Left cardiac atrium (tissue), 4 donors: Measurements from ENCODE around the gene GRK6. TPM values are rescaled to one million over a fixed set of nuclear protein-coding genes. Genes with fewer than 3 reads are reported as not detected.

Source experiments
- ATAC-seq, 2 donors: fragments of 200-7000 bp; cut with Tn5 transposase; one replicate each; pipeline ENCODE4 v1.9.1; 2020; ENCODE audit warnings: mild to moderate bottlenecking in 2 of 2, moderate library complexity in 2 of 2
- DNase-seq: peaks from one replicate; pipeline ENCODE4 v3.0.0-alpha.2; 2020
- intact Hi-C, 2 donors: fragments of 100-400 bp; cut with DNase I; formaldehyde crosslinking; loops; one replicate each; pipeline versions ENCODE4 v1.14.1 to v1.15.1; 2022 to 2023
- total RNA-seq, 2 donors: library from RNA; stranded (reverse); fragmentation: NEBNext Ultra II Directional; extraction: Animal tissue kit (Norgen Biotek cat#: 25700); gene quantifications; one replicate each; pipeline ENCODE4 v1.2.1, GENCODE V29; 2021
- donor health status: DM: no; HTN: yes; CAD: no.
- donor health status: DM: no; HTN: yes; CAD: no; lungs with severe emphysema.
- donor health status: DM: yes; HTN: yes; CAD: no.
- donor health status: Dilated cardiomyopathy.

GRK6 gene
- total RNA-seq, 2 donors from 2014 or later, result 14.6 to 20.1 TPM

- DNase-seq (no peak), ATAC-seq (no peak)
- intact Hi-C loops, result loop anchor here in 1 of 2 donors (2.0 kb wide), 1 partner anchor 41 kb away; no protein-coding TSS in a partner anchor
Observed at GRCh38 chr5:177457852-177458681, 31.6 kb downstream of the GRK6 start.

DNA sequence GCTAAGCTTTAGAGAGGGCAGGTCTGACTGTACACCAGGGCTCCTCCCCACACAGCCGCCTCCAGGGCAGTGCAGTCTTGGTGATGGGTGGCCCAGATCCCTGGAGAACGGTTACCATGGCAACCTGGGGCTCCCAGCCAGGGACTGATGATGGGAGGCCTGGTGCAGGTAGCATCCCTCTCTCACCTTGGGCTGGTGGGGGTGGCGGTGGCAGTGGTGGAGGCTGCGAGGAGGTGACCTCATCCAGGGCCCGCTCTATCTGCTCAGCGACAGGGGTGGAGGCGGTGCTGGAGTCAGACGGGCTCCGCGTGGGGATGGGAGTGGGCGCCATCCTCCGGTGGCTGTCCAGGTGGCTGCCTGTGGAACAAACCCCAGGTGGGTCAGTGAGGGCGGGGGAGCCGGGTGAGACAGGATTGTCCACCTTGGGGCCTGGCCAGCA is 32.5 kb downstream of the GRK6 start:
- intact Hi-C loops, result loop anchor here in 1 of 2 donors (2.0 kb wide), 1 partner anchor 40 kb away; no protein-coding TSS in a partner anchor
- no peak for ATAC-seq
- no peak for DNase-seq

DNA sequence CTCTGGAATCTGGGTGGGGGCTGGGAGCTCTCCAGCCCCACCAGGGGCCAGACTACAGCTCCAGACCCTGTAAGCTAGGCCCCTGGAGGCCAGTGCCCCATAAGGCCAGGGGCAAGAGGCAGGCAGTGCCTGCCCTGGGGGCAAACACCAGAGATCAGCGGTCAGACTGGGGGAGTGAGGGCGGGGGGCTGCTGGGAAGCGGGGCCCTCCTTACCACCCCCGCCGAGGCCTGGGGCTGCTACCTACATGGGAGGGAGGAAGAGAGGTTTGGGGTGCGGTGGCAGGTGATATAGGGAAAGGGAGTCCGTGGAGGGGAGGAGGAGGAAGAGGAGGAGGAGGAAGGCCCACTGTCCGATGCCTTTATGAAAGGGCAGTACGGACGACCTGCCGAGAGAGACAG is 32.9 kb downstream of the GRK6 start:
- intact Hi-C loops, result loop anchor here in 1 of 2 donors (2.0 kb wide), 1 partner anchor 39 kb away; no protein-coding TSS in a partner anchor
- no peak for DNase-seq
- no peak for ATAC-seq

GRCh38 chr5:177459819-177460628 is 33.5 kb downstream of the GRK6 start:
- ATAC-seq (no peak), DNase-seq (no peak)
- intact Hi-C loops, result loop anchor here in 1 of 2 donors (2.0 kb wide), 1 partner anchor 39 kb away; no protein-coding TSS in a partner anchor

- peak; percentile 72 for DNase-seq
- peak in 1 of 2 donors; percentile 17 for ATAC-seq
- intact Hi-C loops, result no loop called here
Observed at GRCh38 chr5:177462021-177462670, 35.7 kb downstream of the GRK6 start.

- DNase-seq (no peak), ATAC-seq (no peak)
- intact Hi-C loops, result no loop called here
Observed at GRCh38 chr5:177465044-177465443, 38.6 kb downstream of the GRK6 start.

GRCh38 chr5:177466861-177467260 is 40.4 kb downstream of the GRK6 start:
- no peak for DNase-seq
- ATAC-seq, result no peak
- intact Hi-C loops, result no loop called here

DNA sequence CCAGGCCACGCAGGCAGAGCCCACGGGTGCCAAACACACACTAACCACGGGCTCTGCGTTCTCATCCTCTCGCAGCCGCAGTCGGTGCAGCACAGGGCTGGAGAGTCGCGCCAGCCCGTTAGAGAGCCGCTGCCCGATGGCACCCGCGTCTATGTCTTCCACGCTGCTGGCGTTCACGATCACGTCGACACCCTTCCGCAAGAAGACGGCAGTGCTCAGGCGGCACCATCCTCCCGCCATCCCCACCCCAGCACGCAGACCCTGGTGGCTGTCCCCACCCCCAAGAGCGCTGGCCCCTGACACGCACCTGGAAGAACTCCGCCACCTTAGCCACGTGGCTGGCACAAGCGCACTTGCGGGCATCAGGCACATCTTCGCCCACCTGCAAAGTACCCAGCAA is 41.0 kb downstream of the GRK6 start:
- intact Hi-C loops, result no loop called here
- DNase-seq, result no peak
- no peak for ATAC-seq

DNA sequence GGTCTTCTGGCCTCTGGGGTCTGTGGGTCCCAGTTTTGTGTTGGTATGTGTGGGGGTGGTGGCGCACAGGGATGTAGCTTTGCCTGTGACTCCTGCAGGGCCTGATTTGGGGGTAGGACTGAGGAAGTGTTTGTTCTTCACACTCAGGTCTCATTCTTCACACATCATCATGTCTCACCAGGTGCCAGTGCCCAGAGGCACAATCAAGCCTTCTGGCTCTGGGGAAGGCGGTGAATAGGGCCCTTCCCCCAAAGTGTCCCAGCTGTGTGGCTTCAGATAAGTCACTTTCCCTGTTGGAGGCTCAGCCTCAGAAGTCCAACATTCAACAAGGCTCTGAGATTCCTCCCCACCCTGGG is 41.8 kb downstream of the GRK6 start:
- intact Hi-C loops, result no loop called here
- DNase-seq (no peak), ATAC-seq (no peak)

DNA sequence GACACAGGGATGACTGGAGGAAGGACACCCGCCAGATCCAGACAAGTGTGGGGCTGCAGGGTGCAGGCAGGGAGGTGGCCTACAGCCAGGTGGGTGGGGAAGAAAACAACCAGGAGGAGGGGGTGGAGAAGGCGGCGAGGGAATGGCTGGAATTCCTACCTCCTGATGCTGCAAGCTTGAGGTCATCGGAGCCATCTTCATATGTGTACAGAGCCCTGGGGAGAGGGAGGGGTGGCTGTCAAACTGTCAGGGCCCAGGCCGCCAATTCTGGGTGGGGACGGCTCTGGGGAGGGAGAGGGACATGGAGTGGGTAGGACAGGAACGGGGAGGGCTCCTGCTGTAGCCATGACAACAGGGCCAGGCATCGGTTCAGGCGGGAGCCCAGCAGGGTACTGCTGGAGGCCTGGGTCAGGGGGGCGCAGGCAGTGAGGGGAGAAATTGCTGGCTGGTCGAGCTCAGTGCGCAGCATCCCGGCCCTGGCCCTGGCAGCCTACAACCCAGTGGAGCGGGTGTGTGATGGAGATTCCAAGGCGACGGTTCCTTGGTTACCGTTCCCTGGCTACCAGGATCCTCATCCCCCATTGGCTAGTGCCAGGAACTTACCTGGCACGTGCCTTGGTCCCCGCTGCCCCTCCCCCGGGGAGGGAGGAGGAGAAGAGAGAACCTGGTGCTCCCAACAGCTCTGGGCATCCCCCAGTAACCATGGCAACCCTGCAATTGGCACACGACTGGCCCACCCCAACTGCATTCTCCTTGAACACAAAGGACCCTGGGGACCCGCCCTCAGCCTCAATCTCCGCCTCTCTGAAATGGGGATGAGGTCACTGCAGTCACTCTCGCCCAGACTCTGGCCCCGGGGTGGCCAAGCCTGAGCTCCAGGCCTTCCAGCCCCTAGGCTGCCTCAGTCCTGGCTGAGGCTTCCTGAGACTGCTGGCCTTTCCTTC is 42.5 kb downstream of the GRK6 start:
- DNase-seq (peak; percentile 64), ATAC-seq (peak in 1 of 2 donors; percentile 35)
- intact Hi-C loops, result no loop called here

GRCh38 chr5:177469750-177470525 is 43.5 kb downstream of the GRK6 start:
- intact Hi-C loops, result no loop called here
- DNase-seq, result no peak
- ATAC-seq, result no peak

GRCh38 chr5:177470759-177471536 is 44.5 kb downstream of the GRK6 start:
- ATAC-seq (no peak), DNase-seq (no peak)
- intact Hi-C loops, result no loop called here

DNA sequence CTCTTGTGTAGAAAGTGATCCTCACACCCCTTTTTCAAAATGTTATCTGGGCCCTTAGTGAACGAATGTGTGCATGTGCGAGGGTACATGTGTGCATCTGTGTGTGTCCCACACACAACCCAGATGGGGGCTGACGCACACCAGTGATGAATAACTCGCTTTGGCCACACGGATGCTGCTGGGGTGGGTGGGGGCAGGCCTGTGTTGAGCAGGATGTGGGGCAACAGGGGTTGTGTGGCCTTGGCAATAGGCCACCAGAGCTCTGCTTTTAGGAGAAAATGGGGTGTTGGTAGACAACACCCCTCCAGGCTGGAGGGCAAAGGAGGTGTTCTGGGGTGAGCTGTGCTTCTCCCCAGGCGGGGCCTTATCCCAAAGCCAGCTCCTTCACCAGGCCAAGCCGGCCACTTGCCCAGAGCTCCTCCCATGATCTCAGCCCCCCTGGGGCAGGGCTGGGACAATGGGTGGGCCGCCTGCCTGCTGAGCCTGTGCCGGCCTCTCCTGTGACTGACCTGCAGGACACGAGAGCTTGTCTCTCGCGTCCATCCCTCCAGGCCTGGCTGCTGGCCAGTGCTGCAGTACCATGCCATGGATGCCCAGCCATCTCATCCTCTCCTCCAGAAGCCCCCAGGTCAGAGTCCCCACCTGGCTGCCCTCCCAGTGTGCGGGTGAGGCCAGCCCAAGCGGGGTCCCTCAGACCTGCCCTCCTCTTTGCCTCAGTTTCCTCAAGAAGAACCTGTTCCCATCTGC is 45.3 kb downstream of the GRK6 start:
- peak in 1 of 2 donors; percentile 21 for ATAC-seq
- peak; percentile 76 for DNase-seq
- intact Hi-C loops, result no loop called here

GRCh38 chr5:177472460-177473442 is 46.3 kb downstream of the GRK6 start:
- intact Hi-C loops, result no loop called here
- no peak for DNase-seq
- ATAC-seq, result peak; percentile 6 to 43

GRCh38 chr5:177473443-177474001 is 47.0 kb downstream of the GRK6 start, which contains the start of gene DBN1:
TSS of gene DBN1 (minus strand) at chr5:177473634. CDS start at chr5:177473521, 113 bp downstream.
- peak; percentile 58 for DNase-seq
- intact Hi-C loops, result no loop called here
- ATAC-seq, result peak; percentile 50 to 79
